Measurements from ENCODE around the gene PIM2. TPM values are rescaled to one million over a fixed set of nuclear protein-coding genes. Genes with fewer than 3 reads are reported as not detected.
A peak's percentile ranks its signal among the peaks of the same experiment; 100 is the strongest.
"Not testable (repeated sequence)": the region's sequence is repeated elsewhere in the genome, so short reads cannot be mapped to it uniquely, and the experiment has no call there.

The PIM2 gene
- polyA plus RNA-seq, 3 donors, result 5.4 to 8.6 (median 7.5) TPM

DNA sequence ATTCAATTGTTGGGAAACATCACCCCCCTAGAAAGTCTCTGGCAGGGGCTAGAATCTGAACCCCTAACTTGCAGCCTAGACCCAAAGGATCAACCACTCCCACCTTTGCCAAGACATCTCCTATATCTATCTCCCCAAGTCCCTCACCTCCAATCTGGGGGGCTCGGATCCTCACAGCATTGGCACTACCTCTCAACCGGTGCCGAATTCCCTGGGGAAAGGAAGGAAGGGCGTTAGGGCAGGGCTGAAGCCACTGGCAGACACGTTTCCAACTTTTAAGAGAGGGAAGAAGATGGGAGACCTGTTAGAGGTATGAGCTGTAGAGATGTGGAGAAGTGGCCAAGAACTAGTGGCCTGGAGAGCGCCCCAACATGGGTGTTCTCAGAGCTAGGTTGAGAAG lies 23.9 kb downstream of the PIM2 start:
- no peak for DNase-seq (ENCODE audit: extremely low read depth in 1 of 11, low read depth in 9 of 11, low spot score in 4 of 11)

DNA sequence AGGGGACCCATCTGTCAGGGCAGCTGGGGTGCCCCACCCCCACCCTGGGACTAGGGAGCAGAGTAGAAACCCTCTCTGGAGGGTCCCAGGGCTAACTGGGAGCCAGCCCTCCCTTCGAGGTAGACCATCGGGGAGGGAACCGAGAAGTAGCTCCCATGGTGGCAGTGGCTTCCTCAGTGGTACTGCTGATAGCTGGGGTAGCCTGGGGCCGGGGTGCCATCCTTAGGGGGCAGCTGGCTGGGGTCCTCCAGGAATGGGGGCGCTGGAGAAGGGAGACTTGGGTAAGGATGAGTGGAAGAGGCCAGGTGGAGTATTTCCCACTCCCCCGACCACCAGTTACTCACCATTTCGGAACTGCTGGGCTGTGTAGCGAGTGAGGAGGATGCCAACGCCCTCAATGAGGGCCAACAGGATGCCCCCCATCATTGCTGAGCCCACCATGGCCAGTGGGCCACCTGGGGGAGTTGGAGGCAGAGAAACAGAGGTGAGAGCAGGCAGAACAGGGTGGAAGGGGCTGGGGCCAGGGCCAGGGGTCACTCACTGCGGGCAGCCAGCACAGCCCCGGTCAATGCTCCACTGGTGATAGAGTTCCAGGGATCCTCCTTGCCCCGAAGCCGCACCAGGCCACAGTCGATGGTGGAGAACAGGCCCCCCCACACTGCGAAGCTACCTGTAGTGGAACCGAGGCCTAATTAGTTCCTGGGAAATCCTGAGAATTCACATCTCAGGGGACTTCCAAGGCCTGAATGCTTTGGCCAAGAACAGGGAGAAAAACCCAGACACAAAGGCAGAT lies 25.1 kb downstream of the PIM2 start:
- DNase-seq (ENCODE audit: extremely low read depth in 1 of 11, low read depth in 9 of 11, low spot score in 4 of 11), result no peak

DNA sequence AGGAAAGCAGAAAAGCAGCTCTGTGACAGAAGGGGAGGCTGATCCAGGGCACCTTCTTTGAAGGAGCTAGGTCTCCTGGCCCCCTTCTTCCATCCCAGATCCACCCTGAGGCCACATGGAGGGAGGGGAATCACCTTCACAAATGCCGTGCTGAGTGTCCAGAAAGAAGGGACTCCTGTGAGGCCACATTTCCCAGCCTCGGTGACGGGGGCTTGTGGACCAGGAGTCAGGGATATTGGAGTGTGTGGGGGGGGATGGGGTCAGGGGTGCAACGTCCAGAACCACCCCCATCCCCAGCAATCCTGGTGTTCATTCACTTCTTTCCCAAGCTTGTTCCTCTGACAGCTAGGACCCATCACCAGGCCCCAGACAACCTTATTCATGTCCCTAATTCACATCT lies 25.9 kb downstream of the PIM2 start:
- no peak for DNase-seq (ENCODE audit: extremely low read depth in 1 of 11, low read depth in 9 of 11, low spot score in 4 of 11)

DNA sequence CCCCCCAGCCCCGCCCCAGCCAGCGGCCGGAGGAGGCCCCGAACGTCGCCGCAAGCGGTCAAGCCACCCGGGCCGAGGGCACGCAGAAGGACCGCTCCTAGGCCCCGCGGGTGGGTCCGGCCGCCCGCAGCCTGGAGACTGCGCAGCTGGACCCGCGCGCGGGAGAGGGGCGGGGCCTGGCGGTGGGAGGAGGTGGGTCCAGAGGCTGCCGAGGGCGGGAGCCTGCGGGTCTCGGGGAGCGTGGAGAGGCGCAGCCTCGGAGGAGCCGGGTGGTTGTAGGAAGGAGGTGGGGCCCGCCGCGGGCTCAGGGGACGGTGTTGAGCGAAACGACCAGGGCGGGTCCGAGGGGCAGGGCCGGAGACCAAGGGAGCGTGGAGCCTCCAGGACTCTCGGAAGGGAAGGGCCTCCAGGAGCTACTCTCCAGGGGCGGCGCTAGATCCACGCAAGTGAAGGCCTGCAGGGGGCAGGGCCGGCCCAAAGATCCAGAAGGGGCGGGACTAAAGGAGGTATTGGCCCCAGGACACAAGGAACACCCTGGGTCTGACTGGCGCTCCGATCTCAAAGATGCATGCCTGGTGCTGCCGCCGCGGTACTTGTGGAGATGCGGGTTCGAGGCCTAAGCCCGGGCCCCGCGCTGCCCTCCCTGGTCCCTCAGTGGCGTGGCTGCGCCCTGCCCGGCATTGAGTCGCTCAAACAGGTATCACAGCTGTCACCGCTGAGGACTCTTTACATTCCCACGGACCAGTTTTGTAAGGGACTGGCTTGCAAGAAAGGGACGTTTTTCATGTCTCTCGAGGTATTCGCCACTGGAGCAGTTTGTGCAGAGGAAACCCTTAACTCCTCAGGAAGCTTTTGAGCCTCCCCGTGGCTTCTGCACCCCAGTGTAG lies 27.2 kb downstream of the PIM2 start:
- peak in 9 of 11 donors; percentile 39 to 79 (median 64) for DNase-seq (ENCODE audit: extremely low read depth in 1 of 11, low read depth in 9 of 11, low spot score in 4 of 11)

DNA sequence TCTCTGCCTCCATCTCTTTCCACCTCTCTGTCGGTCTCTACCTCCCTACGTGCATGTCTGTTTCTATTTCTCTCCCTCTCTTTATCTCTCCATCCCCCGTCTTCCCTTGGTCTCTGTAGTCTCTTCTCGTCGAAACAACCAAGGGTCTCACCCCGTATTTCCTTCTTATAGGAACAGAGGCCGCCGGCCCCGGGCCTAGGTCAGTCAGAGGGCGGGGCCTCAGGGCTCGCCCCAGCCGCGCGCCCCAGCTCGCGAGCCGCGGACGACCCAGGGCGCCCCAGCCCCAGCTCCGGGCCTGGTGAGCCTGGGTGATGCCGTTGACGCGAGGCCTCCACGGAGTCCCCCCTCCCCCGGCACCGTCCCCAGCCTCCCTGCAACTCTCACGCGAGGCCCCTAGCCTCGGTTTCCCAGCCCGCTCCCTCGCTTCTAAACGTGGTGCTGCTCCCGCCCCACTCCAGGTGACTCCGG lies 27.9 kb downstream of the PIM2 start:
- DNase-seq (ENCODE audit: extremely low read depth in 1 of 11, low read depth in 9 of 11, low spot score in 4 of 11), result no peak

DNA sequence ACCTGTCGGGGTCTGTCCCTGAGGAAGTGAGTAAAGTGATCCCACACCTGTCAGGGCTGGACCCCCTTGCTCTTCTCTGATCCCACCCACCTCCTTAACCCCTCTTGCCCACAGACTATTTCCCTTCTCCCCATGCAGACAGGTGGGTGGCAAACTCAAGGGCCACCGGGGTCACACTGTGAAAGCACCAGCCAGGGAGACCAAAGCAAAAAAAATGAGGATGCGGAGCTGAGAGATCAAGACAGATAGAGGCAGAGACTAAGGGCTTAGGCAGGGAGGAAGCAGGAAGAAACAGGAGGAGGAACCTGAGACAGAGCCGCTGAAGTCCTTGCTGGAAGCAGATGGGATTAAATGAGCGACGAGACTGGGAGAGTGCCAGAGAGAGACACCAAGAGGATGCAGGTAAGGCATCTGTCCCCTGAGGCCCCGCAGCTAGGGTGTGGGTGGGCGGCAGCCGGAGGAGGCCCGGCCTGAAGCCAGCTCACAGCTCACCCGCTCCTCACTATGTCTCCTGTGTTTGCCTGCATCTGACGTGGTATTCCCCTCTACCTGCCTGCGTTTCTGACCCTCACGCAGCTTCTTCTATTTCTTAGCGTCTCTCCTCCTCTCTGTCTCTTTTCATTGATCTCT lies 28.4 kb downstream of the PIM2 start:
- no peak for DNase-seq (ENCODE audit: extremely low read depth in 1 of 11, low read depth in 9 of 11, low spot score in 4 of 11)

DNA sequence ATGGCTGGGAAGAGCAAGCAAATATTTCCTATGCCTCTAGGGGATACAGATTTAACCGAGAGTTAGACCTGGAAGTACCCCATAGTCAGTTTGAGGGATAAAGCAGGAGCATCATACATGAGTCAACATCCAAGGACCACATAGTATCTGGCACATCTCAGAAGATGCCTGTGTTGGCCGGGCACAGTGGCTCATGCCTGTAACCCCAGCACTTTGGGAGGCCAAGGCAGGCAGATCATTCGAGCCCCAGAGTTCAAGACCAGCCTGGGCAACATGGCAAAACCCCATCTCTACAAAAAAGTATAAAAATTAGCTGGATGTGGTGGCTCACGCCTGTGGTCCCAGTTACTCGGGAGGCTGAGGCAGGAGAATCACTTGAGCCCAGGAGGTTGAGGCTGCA lies 32.2 kb downstream of the PIM2 start:
- DNase-seq (ENCODE audit: extremely low read depth in 1 of 11, low read depth in 9 of 11, low spot score in 4 of 11), result not testable (repeated sequence)

DNA sequence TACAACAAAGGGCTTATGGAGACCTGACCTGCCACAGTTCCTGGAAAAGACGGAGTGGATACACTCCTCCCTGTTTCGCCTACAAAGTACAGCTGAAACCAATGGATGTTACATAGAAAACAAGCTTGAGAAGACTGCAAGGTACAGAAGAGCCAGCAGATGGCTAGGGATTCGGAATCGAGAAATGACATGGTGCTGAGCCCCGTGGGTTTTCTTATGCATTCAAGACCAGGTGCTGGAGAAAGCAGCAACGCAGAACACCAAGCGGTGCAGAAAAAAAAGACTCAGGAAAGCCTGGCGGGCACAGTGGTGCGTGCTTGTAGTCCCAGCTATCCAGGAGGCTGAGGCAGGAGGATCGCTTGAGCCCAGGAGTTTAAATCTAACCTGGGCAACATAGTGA lies 35.1 kb downstream of the PIM2 start:
- no peak for DNase-seq (ENCODE audit: extremely low read depth in 1 of 11, low read depth in 9 of 11, low spot score in 4 of 11)

DNA sequence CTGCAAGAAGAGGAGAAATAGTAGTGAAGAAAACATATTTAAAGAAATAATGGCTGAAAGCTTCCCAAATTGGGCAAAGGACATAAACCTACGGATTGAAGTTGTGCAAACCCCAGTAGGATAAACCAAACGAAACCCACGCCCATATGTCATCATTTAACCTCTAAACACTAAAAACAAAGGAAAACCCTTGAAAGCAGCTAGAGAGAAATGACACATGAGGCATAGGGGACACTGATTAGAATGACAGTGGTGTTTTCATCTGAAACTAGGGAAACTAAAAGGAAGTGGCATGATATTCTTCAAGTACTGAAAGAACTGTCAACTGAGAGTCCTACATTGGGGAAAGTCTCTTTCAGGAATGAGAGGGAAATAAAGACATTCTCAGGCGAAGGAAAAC lies 41.9 kb downstream of the PIM2 start:
- DNase-seq (ENCODE audit: extremely low read depth in 1 of 11, low read depth in 9 of 11, low spot score in 4 of 11), result not testable (repeated sequence)

DNA sequence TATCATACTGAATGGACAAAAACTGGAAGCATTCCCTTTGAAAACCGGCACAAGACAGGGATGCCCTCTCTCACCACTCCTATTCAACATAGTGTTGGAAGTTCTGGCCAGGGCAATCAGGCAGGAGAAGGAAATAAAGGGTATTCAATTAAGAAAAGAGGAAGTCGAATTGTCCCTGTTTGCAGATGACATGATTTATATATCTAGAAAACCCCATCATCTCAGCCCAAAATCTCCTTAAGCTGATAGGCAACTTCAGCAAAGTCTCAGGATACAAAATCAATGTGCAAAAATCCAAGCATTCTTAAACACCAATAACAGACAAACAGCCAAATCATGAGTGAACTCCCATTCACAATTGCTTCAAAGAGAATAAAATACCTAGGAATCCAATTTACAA lies 46.8 kb downstream of the PIM2 start:
- not testable (repeated sequence) for DNase-seq (ENCODE audit: extremely low read depth in 1 of 11, low read depth in 9 of 11, low spot score in 4 of 11)

DNA sequence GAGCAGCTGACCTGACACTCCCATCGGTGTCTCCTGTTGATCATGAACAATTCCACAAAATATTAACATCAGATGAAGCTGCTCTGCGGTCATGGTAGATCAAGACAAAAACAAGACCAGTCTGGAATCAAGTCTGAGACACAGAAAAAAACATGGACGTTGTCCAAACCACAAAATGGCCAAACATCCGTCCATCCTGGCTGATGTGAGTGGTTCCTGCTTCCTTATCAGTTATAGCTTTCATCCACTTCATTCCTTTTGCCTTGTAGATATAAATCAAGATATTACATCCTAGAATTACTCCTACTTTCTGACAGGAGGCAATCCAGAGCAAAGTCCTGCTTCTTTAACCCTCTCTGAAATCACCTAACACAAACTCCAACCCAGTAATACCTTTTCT lies 54.6 kb downstream of the PIM2 start:
- no peak for DNase-seq (ENCODE audit: extremely low read depth in 1 of 11, low read depth in 9 of 11, low spot score in 4 of 11)

Other genes starting within 250 kb of the PIM2 start
- 1 to 10 TPM; 3.0 to 5.5 (median 3.9) TPM for gene WAS, start 235.2 kb downstream of the PIM2 start, polyA plus RNA-seq (ENCODE audit: insufficient read length in 3 of 3)
- 1 to 10 TPM; 5.5 to 7.6 (median 6.0) TPM for gene SUV39H1, start 222.3 kb downstream of the PIM2 start, polyA plus RNA-seq (ENCODE audit: insufficient read length in 3 of 3)
- gene GLOD5, start 157.3 kb downstream of the PIM2 start, polyA plus RNA-seq (ENCODE audit: insufficient read length in 3 of 3), result 1 to 10 TPM; 1.3 to 1.6 (median 1.4) TPM
- gene GATA1, start 132.4 kb downstream of the PIM2 start, polyA plus RNA-seq (ENCODE audit: insufficient read length in 3 of 3), result under 1 TPM; 0.45 to 0.76 (median 0.66) TPM
- 100 to 1,000 TPM; 162 to 223 (median 184) TPM for gene HDAC6, start 117.0 kb downstream of the PIM2 start, polyA plus RNA-seq (ENCODE audit: insufficient read length in 3 of 3)
- gene ERAS, start 92.5 kb downstream of the PIM2 start, polyA plus RNA-seq (ENCODE audit: insufficient read length in 3 of 3), result under 1 TPM; 0.16 to 0.18 (median 0.16) TPM
- 10 to 100 TPM in 2 of 3 donors, 1 to 10 TPM in 1; 3.9 to 28.1 (median 13.6) TPM for gene PCSK1N, start 83.4 kb downstream of the PIM2 start, polyA plus RNA-seq (ENCODE audit: insufficient read length in 3 of 3)
- gene TIMM17B, start 21.3 kb downstream of the PIM2 start, polyA plus RNA-seq (ENCODE audit: insufficient read length in 3 of 3), result 10 to 100 TPM; 33.6 to 46.5 (median 44.3) TPM
- gene PQBP1, start 21.1 kb downstream of the PIM2 start, polyA plus RNA-seq (ENCODE audit: insufficient read length in 3 of 3), result 10 to 100 TPM; 67.9 to 83.2 (median 78.8) TPM
- gene SLC35A2, start 7.4 kb downstream of the PIM2 start, polyA plus RNA-seq (ENCODE audit: insufficient read length in 3 of 3), result 10 to 100 TPM; 30.0 to 33.7 (median 33.6) TPM
- 10 to 100 TPM; 60.7 to 66.1 (median 65.5) TPM for gene OTUD5, start 38.6 kb upstream of the PIM2 start, polyA plus RNA-seq (ENCODE audit: insufficient read length in 3 of 3)
- gene KCND1, start 52.8 kb upstream of the PIM2 start, polyA plus RNA-seq (ENCODE audit: insufficient read length in 3 of 3), result 1 to 10 TPM; 2.2 to 3.2 (median 2.9) TPM
- 10 to 100 TPM; 48.3 to 72.7 (median 51.4) TPM for gene GRIPAP1, start 83.2 kb upstream of the PIM2 start, polyA plus RNA-seq (ENCODE audit: insufficient read length in 3 of 3)
- gene TFE3, start 124.3 kb upstream of the PIM2 start, polyA plus RNA-seq (ENCODE audit: insufficient read length in 3 of 3), result 10 to 100 TPM; 26.1 to 39.3 (median 31.5) TPM
- gene CCDC120, start 140.0 kb upstream of the PIM2 start, polyA plus RNA-seq (ENCODE audit: insufficient read length in 3 of 3), result 10 to 100 TPM; 10.3 to 16.1 (median 12.0) TPM
- 10 to 100 TPM; 33.6 to 41.5 (median 38.6) TPM for gene PRAF2, start 155.0 kb upstream of the PIM2 start, polyA plus RNA-seq (ENCODE audit: insufficient read length in 3 of 3)
- 10 to 100 TPM; 54.0 to 64.7 (median 57.7) TPM for gene WDR45, start 160.9 kb upstream of the PIM2 start, polyA plus RNA-seq (ENCODE audit: insufficient read length in 3 of 3)
- gene GPKOW, start 204.7 kb upstream of the PIM2 start, polyA plus RNA-seq (ENCODE audit: insufficient read length in 3 of 3), result 10 to 100 TPM; 20.4 to 25.6 (median 23.9) TPM
- 1 to 10 TPM; 2.7 to 6.9 (median 5.5) TPM for gene MAGIX, start 243.7 kb upstream of the PIM2 start, polyA plus RNA-seq (ENCODE audit: insufficient read length in 3 of 3)